ENCODE data around the gene DLAT. TPM values are rescaled to one million over a fixed set of nuclear protein-coding genes. Genes with fewer than 3 reads are reported as not detected.
"Not testable (repeated sequence)": the region's sequence is repeated elsewhere in the genome, so short reads cannot be mapped to it uniquely, and the experiment has no call there.

Gene DLAT
- total RNA-seq, 1 experiment from 2014 or later = 50.2 TPM

DNA sequence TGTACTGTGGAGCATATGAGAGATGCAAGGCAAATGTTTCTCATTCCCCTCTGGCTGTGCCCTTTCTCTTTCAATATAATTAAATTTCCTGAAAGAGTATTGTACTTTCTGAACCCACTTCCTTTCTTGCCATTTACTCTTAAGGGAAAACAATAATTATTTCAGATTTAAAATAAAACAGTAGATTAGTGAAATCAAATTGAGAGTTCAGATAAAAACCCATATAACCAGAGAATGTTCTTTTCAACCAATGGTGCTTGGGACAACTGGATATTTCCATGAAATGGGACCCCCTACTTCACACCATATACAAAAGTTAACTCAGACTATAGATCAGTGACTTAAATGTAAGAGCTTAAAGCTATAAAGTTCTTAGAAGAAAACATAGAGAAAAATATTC, 26.1 kb upstream of the DLAT start:
- DNase-seq (ENCODE audit: low read depth, low spot score) = no peak
- in situ Hi-C loops (cut with HindIII; ENCODE audit: low pct_unique_long_range_greater_than_20kb, low sequenced_read_pairs) = no loop called here

GRCh38 chr11:112000703-112001102, 24.5 kb upstream of the DLAT start:
- DNase-seq (ENCODE audit: low read depth, low spot score) = no peak
- in situ Hi-C loops (cut with HindIII; ENCODE audit: low pct_unique_long_range_greater_than_20kb, low sequenced_read_pairs) = no loop called here

DNA sequence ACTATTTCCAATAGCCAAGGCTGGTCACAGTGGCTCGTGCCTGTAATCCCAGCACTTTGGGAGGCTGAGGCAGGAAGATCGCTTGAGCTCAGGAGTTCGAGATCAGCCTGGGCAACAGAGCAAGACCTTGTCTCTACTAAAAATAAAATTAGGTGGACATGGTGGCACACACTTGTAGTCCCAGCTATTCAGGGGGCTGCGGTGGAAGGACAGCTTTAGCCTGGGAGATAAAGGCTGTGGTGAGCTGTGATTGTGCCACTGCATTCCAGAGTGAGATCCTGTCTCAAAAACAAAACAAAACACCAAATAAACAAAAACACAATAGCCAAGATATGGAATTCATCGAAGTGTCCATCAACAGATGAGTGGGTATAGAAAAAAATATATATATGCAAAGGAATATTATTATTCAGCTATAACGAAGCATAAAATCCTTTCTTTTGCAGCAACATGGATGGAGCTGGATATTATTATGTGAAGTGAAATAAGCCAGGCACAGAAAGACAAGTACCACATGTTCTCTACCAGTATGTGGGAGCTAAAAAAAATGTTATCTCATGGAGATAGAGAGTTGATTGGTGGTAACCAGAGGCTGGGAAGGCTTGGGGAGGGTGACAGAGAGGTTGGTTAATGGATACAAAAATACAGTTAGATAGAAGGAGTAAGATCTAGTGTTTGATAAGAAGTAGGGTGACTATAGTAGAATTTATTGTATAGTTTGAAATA, 22.6 kb upstream of the DLAT start:
- no peak for DNase-seq (ENCODE audit: low read depth, low spot score)
- in situ Hi-C loops (cut with HindIII; ENCODE audit: low pct_unique_long_range_greater_than_20kb, low sequenced_read_pairs) = no loop called here

- in situ Hi-C loops (cut with HindIII; ENCODE audit: low pct_unique_long_range_greater_than_20kb, low sequenced_read_pairs) = no loop called here
Observed at GRCh38 chr11:112004389-112004788, 20.8 kb upstream of the DLAT start.

GRCh38 chr11:112005422-112006094, 19.6 kb upstream of the DLAT start:
- in situ Hi-C loops (cut with HindIII; ENCODE audit: low pct_unique_long_range_greater_than_20kb, low sequenced_read_pairs) = no loop called here
- no peak for DNase-seq (ENCODE audit: low read depth, low spot score)

More at GRCh38 chr11:112004389-112004788, 20.8 kb upstream of the DLAT start:
- peak; percentile 32 for DNase-seq (ENCODE audit: low read depth, low spot score)

DNA sequence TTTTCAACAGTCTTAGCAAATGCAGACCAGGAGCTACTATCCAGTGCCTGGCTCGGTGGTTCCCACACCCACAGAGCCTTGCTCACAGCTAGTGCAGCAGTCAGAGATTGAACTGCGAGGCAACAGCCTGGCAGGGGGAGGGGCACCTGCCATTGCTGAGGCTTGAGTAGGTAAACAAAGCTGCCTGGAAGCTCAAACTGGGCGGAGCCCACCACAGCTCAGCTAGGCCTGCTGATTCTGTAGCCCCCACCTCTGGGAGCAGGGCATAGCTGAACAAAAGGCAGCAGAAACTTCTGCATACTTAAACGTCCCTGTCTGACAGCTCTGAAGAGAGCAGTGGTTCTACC, 19.1 kb upstream of the DLAT start:
- DNase-seq (ENCODE audit: low read depth, low spot score); in situ Hi-C loops (cut with HindIII; ENCODE audit: low pct_unique_long_range_greater_than_20kb, low sequenced_read_pairs): not testable (repeated sequence)

GRCh38 chr11:112011451-112011850, 13.8 kb upstream of the DLAT start:
- in situ Hi-C loops (cut with HindIII; ENCODE audit: low pct_unique_long_range_greater_than_20kb, low sequenced_read_pairs) = not testable (repeated sequence)

GRCh38 chr11:112012874-112013273, 12.3 kb upstream of the DLAT start:
- no peak for DNase-seq (ENCODE audit: low read depth, low spot score)
- in situ Hi-C loops (cut with HindIII; ENCODE audit: low pct_unique_long_range_greater_than_20kb, low sequenced_read_pairs) = no loop called here

More at GRCh38 chr11:112011451-112011850, 13.8 kb upstream of the DLAT start:
- DNase-seq (ENCODE audit: low read depth, low spot score) = not testable (repeated sequence)

GRCh38 chr11:112013497-112014164, 11.6 kb upstream of the DLAT start:
- in situ Hi-C loops (cut with HindIII; ENCODE audit: low pct_unique_long_range_greater_than_20kb, low sequenced_read_pairs) = no loop called here
- DNase-seq (ENCODE audit: low read depth, low spot score) = no peak

DNA sequence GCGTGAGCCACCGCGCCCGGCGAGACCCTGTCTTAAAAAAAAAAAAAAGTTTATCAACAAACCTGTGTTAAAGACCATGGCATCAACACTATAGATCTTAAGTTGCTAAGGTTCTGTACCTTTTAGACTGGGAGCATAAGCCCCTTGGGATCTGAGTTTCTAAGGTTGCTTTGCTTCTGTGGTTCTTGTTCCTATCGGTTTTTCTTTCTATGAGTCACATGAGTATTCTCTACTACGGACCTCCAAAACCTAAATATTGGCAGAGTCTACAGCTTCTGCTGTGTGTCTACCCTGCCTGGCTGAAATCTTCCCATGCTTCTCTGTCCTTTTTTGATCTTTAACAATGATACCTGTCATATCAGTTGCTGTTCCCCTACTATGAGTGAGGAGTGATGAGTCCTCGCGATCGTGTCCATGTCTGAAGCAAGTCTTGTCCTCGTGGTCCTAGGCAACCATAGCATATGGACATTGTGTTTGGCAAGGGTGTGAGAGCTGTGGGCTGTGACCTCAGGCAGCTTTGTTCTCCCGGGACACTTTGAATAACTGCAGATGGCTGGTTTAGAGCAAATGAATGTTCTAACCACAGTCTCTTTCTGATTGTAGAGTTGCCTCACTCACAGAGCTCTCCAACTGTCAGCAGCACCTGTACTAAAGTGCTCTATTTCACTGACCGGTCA, 9.0 kb upstream of the DLAT start:
- no peak for DNase-seq (ENCODE audit: low read depth, low spot score)
- in situ Hi-C loops (cut with HindIII; ENCODE audit: low pct_unique_long_range_greater_than_20kb, low sequenced_read_pairs) = no loop called here

DNA sequence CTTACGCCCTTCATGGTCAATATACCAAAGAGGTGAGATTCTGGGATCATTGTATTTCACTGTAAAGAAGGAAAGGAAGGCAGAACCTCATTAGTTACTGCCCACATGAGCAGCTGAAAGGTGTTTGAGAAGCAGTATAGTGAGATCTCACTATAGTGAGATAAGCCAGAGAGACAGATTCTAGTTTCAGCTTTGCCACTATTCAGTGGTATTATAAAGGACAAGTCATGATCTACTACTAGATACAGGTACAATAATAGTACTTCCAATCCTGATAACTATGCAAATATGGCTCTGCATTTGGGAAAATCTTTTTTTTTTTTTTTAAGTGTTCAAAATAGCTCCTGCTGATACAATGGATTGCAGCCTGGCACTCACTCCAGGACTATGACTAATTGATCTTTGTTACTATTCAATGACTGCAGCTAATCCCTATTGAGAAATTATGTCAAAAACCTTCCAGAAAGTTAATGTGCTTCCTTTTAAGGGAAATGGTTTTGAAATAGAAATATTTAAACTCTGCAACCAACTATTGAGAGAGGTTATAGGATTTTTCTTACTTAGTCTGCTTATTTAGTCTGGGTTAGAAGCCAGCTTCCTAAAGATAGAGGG, 8.3 kb upstream of the DLAT start:
- DNase-seq (ENCODE audit: low read depth, low spot score) = no peak
- in situ Hi-C loops (cut with HindIII; ENCODE audit: low pct_unique_long_range_greater_than_20kb, low sequenced_read_pairs) = no loop called here

- no peak for DNase-seq (ENCODE audit: low read depth, low spot score)
- in situ Hi-C loops (cut with HindIII; ENCODE audit: low pct_unique_long_range_greater_than_20kb, low sequenced_read_pairs) = no loop called here
Observed at GRCh38 chr11:112017538-112017937, 7.7 kb upstream of the DLAT start.

DNA sequence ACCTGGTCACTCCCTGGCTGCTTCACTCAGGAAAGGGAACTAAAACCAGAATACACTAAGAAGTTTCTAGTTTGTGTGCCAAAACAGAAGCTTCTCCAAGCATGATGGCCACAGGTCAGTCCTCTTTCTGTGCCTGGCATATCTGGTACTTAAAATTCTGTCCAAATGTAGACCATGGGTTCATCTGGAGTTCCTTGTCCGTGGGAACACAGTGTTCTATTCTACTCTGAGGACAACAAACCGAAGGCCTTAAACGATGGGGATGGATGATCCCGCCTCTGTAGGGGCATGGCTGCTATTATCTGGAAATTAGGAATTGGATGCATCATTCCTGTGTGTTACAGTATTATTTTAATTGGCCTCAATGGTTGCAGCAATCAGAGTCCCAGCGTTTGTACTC, 6.1 kb upstream of the DLAT start:
- in situ Hi-C loops (cut with HindIII; ENCODE audit: low pct_unique_long_range_greater_than_20kb, low sequenced_read_pairs) = no loop called here
- DNase-seq (ENCODE audit: low read depth, low spot score) = no peak

DNA sequence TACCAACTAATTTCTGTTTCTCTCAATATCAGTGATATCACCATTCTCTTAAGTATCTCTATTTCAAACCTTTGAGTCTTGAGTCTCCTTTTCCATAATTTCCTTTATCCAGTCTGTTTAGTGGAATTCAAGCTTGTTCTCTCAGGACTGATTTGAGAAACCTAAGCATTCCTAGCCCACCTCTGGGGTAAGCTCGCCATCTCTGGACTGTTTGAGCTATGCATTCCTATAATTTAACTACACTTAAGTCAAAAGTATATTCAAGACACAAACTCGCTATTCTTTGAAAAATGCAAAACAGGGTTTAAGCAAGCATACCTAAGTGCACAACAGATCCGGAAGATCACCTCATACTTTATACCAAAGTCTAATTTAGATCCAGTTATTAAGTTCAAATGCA, 2.1 kb upstream of the DLAT start:
- in situ Hi-C loops (cut with HindIII; ENCODE audit: low pct_unique_long_range_greater_than_20kb, low sequenced_read_pairs) = no loop called here

DNA sequence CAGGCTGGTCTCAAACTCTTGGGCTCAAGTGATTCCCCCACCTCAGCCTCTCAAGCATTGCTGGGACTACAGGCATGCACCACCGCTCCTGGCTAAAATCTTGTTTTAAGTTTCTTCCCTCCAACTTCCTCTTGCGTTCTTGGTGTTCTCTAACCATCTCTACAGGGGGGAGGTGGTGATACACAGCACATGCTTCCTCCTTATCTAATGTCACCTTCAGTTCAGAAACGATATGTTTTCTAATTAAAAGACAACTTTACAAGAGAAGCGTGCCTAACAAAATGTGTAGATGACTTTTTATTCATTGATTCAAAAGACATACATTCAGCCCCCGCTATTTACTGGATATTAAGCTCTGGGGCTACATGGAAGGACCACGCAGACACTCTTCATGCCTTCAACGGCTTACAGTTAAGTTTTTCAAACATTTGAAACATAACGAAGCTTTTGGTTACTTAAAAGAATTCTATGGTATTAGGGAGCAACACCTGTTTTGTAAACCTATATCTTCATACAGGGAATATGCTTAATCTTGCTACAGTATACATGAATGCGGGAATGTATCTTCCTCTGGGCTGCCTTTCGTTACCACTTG, 933 bp upstream of the DLAT start:
- DNase-seq (ENCODE audit: low read depth, low spot score) = no peak
- in situ Hi-C loops (cut with HindIII; ENCODE audit: low pct_unique_long_range_greater_than_20kb, low sequenced_read_pairs) = no loop called here

More for the DNA sequence above, 2.1 kb upstream of the DLAT start:
- no peak for DNase-seq (ENCODE audit: low read depth, low spot score)

DNA sequence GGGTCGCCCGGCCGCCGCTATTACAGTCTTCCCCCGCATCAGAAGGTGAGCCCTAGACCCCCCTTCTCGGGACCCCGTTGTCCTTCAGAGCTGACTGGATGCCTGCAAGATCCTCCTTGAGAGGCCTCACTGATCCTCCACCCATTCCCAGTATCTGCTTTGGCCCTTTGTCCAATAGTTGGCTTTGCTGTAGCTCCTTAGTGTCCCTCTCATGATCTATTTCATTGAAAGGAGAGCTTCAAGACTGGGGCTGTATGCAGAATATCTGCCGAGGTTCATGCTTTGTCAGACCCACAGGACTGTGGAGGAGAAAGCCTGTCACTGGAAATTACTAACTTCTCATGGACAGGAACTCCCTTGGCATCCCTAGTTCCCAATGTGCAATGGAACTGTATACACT, 499 bp downstream of the DLAT start:
- DNase-seq (ENCODE audit: low read depth, low spot score) = no peak
- in situ Hi-C loops (cut with HindIII; ENCODE audit: low pct_unique_long_range_greater_than_20kb, low sequenced_read_pairs) = no loop called here

DNA sequence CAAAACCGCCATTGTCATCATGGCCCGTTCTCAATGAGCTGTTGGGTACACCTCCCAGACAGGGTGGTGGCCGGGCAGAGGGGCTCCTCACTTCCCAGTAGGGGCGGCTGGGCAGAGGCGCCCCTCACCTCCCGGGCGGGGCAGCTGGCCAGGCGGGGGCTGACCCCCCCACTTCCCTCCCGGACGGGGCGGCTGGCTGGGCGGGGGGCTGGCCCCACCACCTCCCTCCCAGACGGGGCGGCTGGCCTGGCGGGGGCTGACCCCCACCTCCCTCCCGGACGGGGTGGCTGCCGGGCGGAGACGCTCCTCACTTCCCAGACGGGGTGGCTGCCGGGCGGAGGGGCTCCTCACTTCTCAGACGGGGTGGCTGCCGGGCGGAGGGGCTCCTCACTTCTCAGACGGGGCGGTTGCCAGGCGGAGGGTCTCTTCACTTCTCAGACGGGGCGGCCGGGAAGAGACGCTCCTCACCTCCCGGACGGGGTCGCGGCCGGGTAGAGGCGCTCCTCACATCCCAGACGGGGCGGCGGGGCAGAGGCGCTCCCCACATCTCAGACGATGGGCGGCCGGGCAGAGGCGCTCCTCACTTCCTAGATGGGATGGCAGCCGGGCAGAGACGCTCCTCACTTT, 1.7 kb downstream of the DLAT start:
- in situ Hi-C loops (cut with HindIII; ENCODE audit: low pct_unique_long_range_greater_than_20kb, low sequenced_read_pairs); DNase-seq (ENCODE audit: low read depth, low spot score): not testable (repeated sequence)

All from SK-MEL-5 (cell line).